Caki2 (cell line): ENCODE results near the gene XPO6. TPM values are rescaled to one million over a fixed set of nuclear protein-coding genes. Genes with fewer than 3 reads are reported as not detected.

ENCODE experiments used
- DNase-seq: peaks from one replicate; pipeline ENCODE4 v3.0.0-alpha.2; 2015; ENCODE audit warnings: low read depth
- in situ Hi-C: cut with HindIII; loops from 2 replicates; pipeline ENCODE4 v1.10.0; 2016; ENCODE audit warnings: low sequenced_read_pairs, low pct_unique_long_range_greater_than_20kb, mixed read lengths
- total RNA-seq: library from RNA; depleted of rRNA; stranded (reverse); fragments of >200 nt; shearing (Covaris generic); gene quantifications from 2 replicates; pipeline ENCODE4 v1.2.3, GENCODE V29; 2014; ENCODE audit warnings: low replicate concordance

Gene XPO6
- total RNA-seq, 1 experiment from 2014 or later: 122 TPM

DNA sequence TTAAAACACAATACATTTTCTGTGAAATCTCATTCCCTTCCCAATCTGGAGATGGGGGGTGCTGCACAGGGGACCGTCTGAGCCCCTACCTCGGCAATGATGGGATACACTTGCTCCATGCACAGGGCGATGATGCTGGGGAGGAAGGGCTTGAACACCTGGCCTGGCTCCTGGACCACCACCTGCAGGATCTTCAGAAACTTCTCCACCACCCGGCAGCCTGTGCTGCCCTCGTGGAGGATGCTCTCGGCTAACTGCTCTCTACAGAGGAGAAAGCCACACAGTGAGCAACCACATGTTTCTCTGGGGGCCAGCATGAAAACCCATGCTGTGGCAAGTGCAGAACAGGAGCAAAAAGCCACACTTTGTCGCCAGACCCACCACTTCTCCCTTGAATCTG, 105.8 kb downstream of the XPO6 start:
- in situ Hi-C loops: no loop called here
- DNase-seq: no peak

GRCh38 chr16:28105297-28105696, 106.5 kb downstream of the XPO6 start:
- in situ Hi-C loops: no loop called here
- DNase-seq: no peak

GRCh38 chr16:28104404-28104803, 107.4 kb downstream of the XPO6 start:
- DNase-seq: no peak
- in situ Hi-C loops: no loop called here

GRCh38 chr16:28103516-28104170, 108.1 kb downstream of the XPO6 start:
- in situ Hi-C loops: no loop called here

DNA sequence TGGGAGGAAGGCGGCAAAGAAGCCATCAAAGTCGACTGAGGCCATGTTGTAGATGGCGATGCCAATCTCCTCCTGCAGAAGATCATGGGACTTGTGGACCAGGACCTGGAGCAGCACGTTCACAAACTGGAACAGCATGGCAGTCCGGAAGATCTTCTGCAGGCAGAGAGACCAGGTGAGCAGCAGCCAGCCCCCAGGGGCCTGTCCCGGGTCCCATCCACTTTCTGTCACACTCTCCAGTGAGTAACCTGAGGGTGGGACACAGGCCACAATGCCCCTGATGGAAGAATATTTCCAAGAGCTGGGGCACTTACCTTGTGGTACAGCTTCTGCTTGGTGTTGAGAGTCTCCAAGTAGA, 110.3 kb downstream of the XPO6 start:
- no peak for DNase-seq
- in situ Hi-C loops: no loop called here

More at GRCh38 chr16:28103516-28104170, 108.1 kb downstream of the XPO6 start:
- no peak for DNase-seq

GRCh38 chr16:28100810-28101532, 110.8 kb downstream of the XPO6 start:
- in situ Hi-C loops: no loop called here
- DNase-seq: no peak

- in situ Hi-C loops: no loop called here
Measured at GRCh38 chr16:28098959-28099945, 112.5 kb downstream of the XPO6 start.

DNA sequence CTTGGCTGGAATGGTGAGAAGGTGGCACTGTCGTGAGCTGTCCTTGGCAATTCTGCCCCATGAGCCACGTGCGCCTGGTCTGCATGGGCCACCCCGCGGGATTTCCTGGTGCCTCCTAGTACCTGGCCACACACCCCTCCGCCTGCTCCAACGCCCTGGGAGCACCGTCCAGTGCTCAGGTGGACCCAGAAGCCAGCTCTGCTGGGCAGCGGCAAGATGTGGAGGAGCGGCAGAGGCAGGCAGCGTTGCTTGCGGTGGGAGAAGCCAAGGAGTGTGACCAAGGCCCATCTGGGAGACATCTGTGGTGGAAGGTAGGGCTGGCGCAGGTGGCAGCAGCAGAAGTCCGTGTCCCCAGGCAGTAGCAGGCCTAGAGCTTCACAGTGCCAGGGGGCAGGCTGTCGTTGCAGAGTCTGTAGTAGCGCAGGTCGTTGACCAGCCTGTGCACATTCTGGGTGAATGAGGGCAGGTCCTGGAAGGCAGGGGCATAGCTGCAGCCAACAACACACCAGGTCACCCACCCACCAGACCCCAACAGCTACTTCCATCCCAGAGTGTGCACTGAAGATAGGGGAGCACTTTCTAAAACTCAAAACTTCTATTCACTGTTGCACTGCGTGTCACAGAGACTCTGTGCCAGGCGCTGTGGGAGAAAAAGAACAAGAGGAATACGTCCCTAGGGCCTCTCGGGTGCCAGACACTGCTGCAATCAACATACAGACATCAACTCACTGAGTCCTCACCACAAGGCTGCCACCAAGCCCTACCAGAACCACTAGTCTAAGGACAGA, 113.4 kb downstream of the XPO6 start:
- in situ Hi-C loops: no loop called here
- DNase-seq: no peak

More at GRCh38 chr16:28098959-28099945, 112.5 kb downstream of the XPO6 start:
- no peak for DNase-seq

DNA sequence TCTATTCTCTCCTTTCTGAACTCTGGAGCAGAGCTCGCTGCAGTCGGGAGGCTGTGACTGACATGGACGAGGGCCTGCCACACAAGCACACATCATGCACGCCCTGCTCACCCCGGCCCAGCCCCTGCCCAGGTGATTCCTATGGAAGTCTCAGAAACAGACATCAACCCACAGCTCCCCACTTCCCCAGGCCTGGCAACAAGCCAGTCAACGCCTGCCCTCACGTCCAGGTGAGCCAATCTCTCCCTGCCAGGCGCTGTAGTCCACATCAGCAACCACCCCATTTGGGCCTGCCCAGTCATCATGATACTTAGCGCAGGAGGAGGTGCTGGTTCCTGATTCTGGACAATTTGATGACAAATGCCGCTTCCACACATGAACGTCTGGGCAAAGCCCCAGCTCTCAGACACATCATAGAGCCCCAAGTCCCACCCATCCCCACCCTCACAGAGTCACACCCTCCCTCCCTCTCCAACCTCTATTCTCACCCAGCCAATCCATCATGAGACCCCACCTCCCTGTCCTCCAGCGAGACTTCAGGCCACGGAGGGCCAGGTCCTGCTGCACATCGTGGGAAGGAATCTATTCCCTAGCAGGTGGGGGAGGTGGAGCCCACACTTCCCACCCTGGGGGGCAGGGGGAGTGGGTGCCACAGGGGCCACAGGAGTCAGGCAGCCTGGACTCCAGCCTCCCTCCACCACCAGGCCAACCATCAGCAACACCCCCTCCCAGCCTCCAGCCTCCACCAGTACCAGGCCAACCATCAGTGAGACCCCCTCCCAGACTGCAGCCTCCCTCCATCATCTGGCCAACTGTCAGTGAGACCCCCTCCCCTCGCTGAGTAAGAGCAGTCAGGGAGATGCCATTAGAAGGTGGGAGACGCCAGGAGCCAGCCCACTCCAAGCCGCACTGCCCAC, 114.5 kb downstream of the XPO6 start:
- no peak for DNase-seq
- in situ Hi-C loops: no loop called here

GRCh38 chr16:28093385-28093725, 118.4 kb downstream of the XPO6 start:
- DNase-seq: no peak
- in situ Hi-C loops: no loop called here

DNA sequence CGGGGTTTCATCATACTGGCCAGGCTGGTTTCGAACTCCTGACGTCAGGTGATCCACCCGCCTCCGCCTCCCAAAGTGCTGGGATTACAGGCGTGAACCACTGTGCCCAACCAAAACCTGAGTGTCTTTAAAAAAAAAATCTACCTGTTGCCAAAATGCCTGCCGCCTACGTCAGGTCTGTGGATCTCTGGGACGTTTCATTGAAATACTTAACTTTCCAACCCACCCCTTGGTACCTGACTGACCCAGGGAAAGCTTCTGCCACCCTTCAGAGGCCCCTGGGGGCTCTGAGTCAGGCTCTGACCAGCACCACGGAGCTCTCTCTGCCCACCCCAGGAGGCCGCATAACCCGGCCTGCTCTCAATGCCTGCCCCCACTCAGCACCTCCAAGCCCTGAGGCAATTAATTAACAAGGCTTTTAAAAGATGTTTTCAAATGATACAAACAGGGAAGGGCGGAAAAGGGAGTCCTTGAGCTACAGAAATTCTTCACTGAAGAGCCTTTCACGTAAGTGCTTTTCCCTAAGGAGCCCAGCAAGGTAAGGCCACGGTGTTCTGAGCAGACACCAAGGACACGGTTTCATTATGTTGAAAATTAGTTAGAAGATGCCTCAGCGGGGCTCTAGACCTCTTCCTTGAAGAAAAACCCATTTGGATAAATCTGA, 118.9 kb downstream of the XPO6 start:
- in situ Hi-C loops: no loop called here
- DNase-seq: no peak

DNA sequence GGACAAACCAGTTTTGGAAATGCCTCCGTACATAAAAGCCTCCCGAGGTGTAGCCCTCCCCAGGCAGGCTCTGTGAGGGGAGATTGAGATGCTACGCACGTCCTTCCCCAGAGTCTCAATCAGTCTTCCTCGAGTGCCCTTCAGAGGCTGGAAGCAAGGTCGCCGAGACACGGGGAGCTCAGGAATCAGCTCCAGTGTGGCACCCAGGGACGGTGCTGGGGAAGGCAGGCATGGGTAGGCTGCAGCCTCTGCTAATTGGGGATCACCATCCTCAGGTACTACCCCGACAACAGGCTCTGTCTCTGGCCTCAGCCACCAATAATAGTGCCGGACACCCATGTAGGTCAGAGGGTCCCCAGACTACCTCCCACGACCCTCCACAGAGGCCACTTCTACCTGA, 120.1 kb downstream of the XPO6 start:
- DNase-seq: no peak
- in situ Hi-C loops: no loop called here

GRCh38 chr16:28090646-28091377, 121.0 kb downstream of the XPO6 start:
- DNase-seq: peak; percentile 45
- in situ Hi-C loops: no loop called here

- in situ Hi-C loops: no loop called here
- DNase-seq: no peak
Measured at GRCh38 chr16:28089992-28090365, 121.8 kb downstream of the XPO6 start.

DNA sequence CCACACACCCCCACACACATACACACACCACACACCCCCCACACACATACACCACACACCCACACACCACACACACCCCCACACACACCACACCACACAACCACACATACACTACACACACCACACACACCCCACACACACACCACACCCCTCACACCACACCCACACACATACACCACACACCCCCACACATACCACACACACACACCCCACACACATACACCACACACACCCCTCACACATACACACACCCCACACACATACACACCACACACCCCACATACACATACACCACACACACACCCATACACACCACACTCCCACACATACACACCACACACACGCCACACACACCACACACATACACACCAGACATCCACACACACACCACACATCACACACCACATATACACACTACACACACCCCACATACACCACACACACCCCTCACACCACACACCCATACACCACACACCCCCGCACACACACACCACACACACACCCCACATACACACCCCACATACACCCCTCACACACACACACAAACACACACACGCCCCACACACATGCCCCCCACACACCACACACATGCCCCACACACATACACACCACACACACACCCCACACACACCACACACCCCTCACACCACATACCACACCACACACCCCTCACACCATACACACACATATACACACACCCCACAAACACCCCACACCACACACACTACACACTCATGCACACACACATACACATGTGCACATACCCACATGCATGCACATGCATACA, 122.4 kb downstream of the XPO6 start:
- DNase-seq: no peak
- in situ Hi-C loops: no loop called here
